ENCODE data around the gene EDN1.
"Not testable (repeated sequence)": the region's sequence is repeated elsewhere in the genome, so short reads cannot be mapped to it uniquely, and the experiment has no call there.

The EDN1 gene

GRCh38 chr6:12328701-12329100 is 38.5 kb downstream of the EDN1 start:
- DNase-seq, result no peak

- DNase-seq, result no peak
These were observed 41.3 kb downstream of the EDN1 start for GRCh38 chr6:12331474-12331873.

- no peak for DNase-seq
These were observed 42.0 kb downstream of the EDN1 start for GRCh38 chr6:12331951-12332749.

- not testable (repeated sequence) for DNase-seq
These were observed 42.6 kb downstream of the EDN1 start for GRCh38 chr6:12332750-12333079.

GRCh38 chr6:12333128-12333527 is 43.0 kb downstream of the EDN1 start:
- no peak for DNase-seq

- DNase-seq, result no peak
These were observed 44.5 kb downstream of the EDN1 start for GRCh38 chr6:12334526-12335130.

GRCh38 chr6:12335131-12335527 is 45.0 kb downstream of the EDN1 start:
- no peak for DNase-seq

GRCh38 chr6:12335717-12336116 is 45.6 kb downstream of the EDN1 start:
- DNase-seq, result no peak

GRCh38 chr6:12336121-12336971 is 46.2 kb downstream of the EDN1 start:
- DNase-seq, result no peak

GRCh38 chr6:12339022-12339421 is 48.9 kb downstream of the EDN1 start:
- no peak for DNase-seq

- DNase-seq, result no peak
These were observed 49.8 kb downstream of the EDN1 start for GRCh38 chr6:12339808-12340487.

GRCh38 chr6:12340488-12340818 is 50.3 kb downstream of the EDN1 start:
- DNase-seq, result no peak

- DNase-seq, result no peak
These were observed 52.5 kb downstream of the EDN1 start for GRCh38 chr6:12342664-12343063.

- no peak for DNase-seq
These were observed 52.9 kb downstream of the EDN1 start for GRCh38 chr6:12343122-12343439.

GRCh38 chr6:12343440-12344162 is 53.4 kb downstream of the EDN1 start:
- peak; percentile 28 for DNase-seq

- no peak for DNase-seq
These were observed 54.1 kb downstream of the EDN1 start for GRCh38 chr6:12344296-12344695.

- DNase-seq, result no peak
These were observed 55.0 kb downstream of the EDN1 start for GRCh38 chr6:12344961-12345693.

GRCh38 chr6:12345694-12346058 is 55.5 kb downstream of the EDN1 start:
- DNase-seq, result no peak

Measured in fibroblast of skin of abdomen (primary cell).